Measurements from ENCODE around the gene MYPOP. TPM values are rescaled to one million over a fixed set of nuclear protein-coding genes. Genes with fewer than 3 reads are reported as not detected.

MYPOP gene
- total and polyA plus RNA-seq, 2 of the 13 experiments (the other 11 are each of a cell fraction or from before 2014, with no cell fraction given): 2.3 to 2.7 TPM

GRCh38 chr19:45927565-45928261 is 25.3 kb upstream of the MYPOP start (continued):
- no peak for TF ChIP-seq TIGD3 (CRISPR knock-in tag; IDR thresholded peaks at IDR 0.05; ENCODE audit: borderline replicate concordance)
- 0 out of 2 replicates have a peak, but pooled peaks have one; percentile 37 for TF ChIP-seq MEF2D (CRISPR knock-in tag; IDR thresholded peaks at IDR 0.05)
- TF ChIP-seq ZNF367 (CRISPR knock-in tag; IDR thresholded peaks at IDR 0.05; ENCODE audit: borderline replicate concordance): no peak
- TF ChIP-seq TP53 (CRISPR knock-in tag; conservative IDR thresholded peaks at IDR 0.05): no peak
- peak; percentile 67; the same call in 1 of the 2 replicates for TF ChIP-seq CENPT (CRISPR knock-in tag; IDR thresholded peaks at IDR 0.05; ENCODE audit: low read depth)
- no peak for TF ChIP-seq EHMT2 (IDR thresholded peaks at IDR 0.05; ENCODE audit: borderline replicate concordance, low read depth, low read length)
- no peak for TF ChIP-seq ZNF616 (CRISPR knock-in tag; IDR thresholded peaks at IDR 0.05; ENCODE audit: low read depth)
- no peak for TF ChIP-seq ZBTB44 (CRISPR knock-in tag; IDR thresholded peaks at IDR 0.05)
- no peak for TF ChIP-seq SSRP1 (CRISPR knock-in tag; IDR thresholded peaks at IDR 0.05)
- peak; percentile 68 for TF ChIP-seq CREB1 (IDR thresholded peaks at IDR 0.05)
- TF ChIP-seq CREB1 (CRISPR knock-in tag; IDR thresholded peaks at IDR 0.05): peak; percentile 92
- TF ChIP-seq MLX (CRISPR knock-in tag; IDR thresholded peaks at IDR 0.05): peak; percentile 75
- peak; percentile 61; the same call in 1 of the 2 replicates for TF ChIP-seq CHD2 (IDR thresholded peaks at IDR 0.05; ENCODE audit: low read depth, low read length)
- TF ChIP-seq ZKSCAN5 (CRISPR knock-in tag; IDR thresholded peaks at IDR 0.05): peak; percentile 87
- TF ChIP-seq ZNF451 (CRISPR knock-in tag; IDR thresholded peaks at IDR 0.05): no peak
- peak; percentile 50 for TF ChIP-seq TEAD3 (CRISPR knock-in tag; optimal IDR thresholded peaks at IDR 0.05; ENCODE audit: borderline replicate concordance)
- no peak for TF ChIP-seq ZNF230 (CRISPR knock-in tag; IDR thresholded peaks at IDR 0.05)
- TF ChIP-seq ELF1 (CRISPR knock-in tag; IDR thresholded peaks at IDR 0.05): peak; percentile 84
- 0 out of 2 replicates have a peak, but pooled peaks have one; percentile 51 for TF ChIP-seq ZBTB20 (CRISPR knock-in tag; IDR thresholded peaks at IDR 0.05; ENCODE audit: borderline replicate concordance, low read depth)
- TF ChIP-seq HNF1B (CRISPR knock-in tag; IDR thresholded peaks at IDR 0.05): peak; percentile 80
- TF ChIP-seq HOXA3 (CRISPR knock-in tag; IDR thresholded peaks at IDR 0.05): peak; percentile 69; the same call in 1 of the 2 replicates
- TF ChIP-seq BATF2 (CRISPR knock-in tag; IDR thresholded peaks at IDR 0.05): peak; percentile 79; the same call in 1 of the 2 replicates
- TF ChIP-seq ZNF629 (CRISPR knock-in tag; conservative IDR thresholded peaks at IDR 0.05): no peak
- peak; percentile 53 for TF ChIP-seq YY1 (IDR thresholded peaks at IDR 0.05; ENCODE audit: insufficient read depth, insufficient replicate concordance, low read depth, low read length)
- no peak for TF ChIP-seq HDAC6 (IDR thresholded peaks at IDR 0.05; ENCODE audit: low read depth, low read length)
- peak; percentile 32; the same call in 1 of the 2 replicates for TF ChIP-seq PHF8 (CRISPR knock-in tag; IDR thresholded peaks at IDR 0.05)
